HG02798 (cell line): Measurements from ENCODE around the gene STAMBPL1.
"Not testable (repeated sequence)": the region's sequence is repeated elsewhere in the genome, so short reads cannot be mapped to it uniquely, and the experiment has no call there.

Experiments used
- ATAC-seq: cut with Tn5 transposase; IDR thresholded peaks from one replicate; pipeline ENCODE4 v1.9.1; 2021; ENCODE audit warnings: mild to moderate bottlenecking; ENCODE audit not compliant: unreplicated experiment, poor library complexity

The STAMBPL1 gene

GRCh38 chr10:88853155-88853881 lies 26.7 kb upstream of the STAMBPL1 start:
- no peak for ATAC-seq

- ATAC-seq: no peak
Observed at GRCh38 chr10:88854684-88855083, 25.4 kb upstream of the STAMBPL1 start.

- no peak for ATAC-seq
Observed at GRCh38 chr10:88857831-88858230, 22.2 kb upstream of the STAMBPL1 start.

GRCh38 chr10:88858491-88858890 lies 21.6 kb upstream of the STAMBPL1 start:
- no peak for ATAC-seq

GRCh38 chr10:88861036-88861435 lies 19.0 kb upstream of the STAMBPL1 start:
- ATAC-seq: no peak

GRCh38 chr10:88865281-88865876 lies 14.7 kb upstream of the STAMBPL1 start:
- no peak for ATAC-seq

GRCh38 chr10:88866454-88866853 lies 13.6 kb upstream of the STAMBPL1 start:
- ATAC-seq: no peak

- ATAC-seq: peak; percentile 53
Observed at GRCh38 chr10:88870089-88870488, 10.0 kb upstream of the STAMBPL1 start.

- no peak for ATAC-seq
Observed at GRCh38 chr10:88873757-88874156, 6.3 kb upstream of the STAMBPL1 start.

- no peak for ATAC-seq
Observed at GRCh38 chr10:88874281-88874680, 5.8 kb upstream of the STAMBPL1 start.

- ATAC-seq: no peak
Observed at GRCh38 chr10:88875081-88875480, 5.0 kb upstream of the STAMBPL1 start.

GRCh38 chr10:88877298-88877697 lies 2.7 kb upstream of the STAMBPL1 start:
- no peak for ATAC-seq

- peak; percentile 78 for ATAC-seq
Observed at GRCh38 chr10:88880282-88881076, 434 bp downstream of the STAMBPL1 start.

GRCh38 chr10:88881320-88881719 lies 1.3 kb downstream of the STAMBPL1 start:
- ATAC-seq: no peak

GRCh38 chr10:88881922-88882645 lies 2.0 kb downstream of the STAMBPL1 start:
- ATAC-seq: no peak

GRCh38 chr10:88882646-88883447 lies 2.8 kb downstream of the STAMBPL1 start:
- not testable (repeated sequence) for ATAC-seq

- ATAC-seq: no peak
Observed at GRCh38 chr10:88883448-88883809, 3.4 kb downstream of the STAMBPL1 start.

GRCh38 chr10:88886557-88886956 lies 6.5 kb downstream of the STAMBPL1 start:
- peak; percentile 68 for ATAC-seq

- no peak for ATAC-seq
Observed at GRCh38 chr10:88888810-88889445, 8.9 kb downstream of the STAMBPL1 start.
